Hepatocyte (in vitro differentiated cells): ENCODE results near the gene ANO3. TPM values are rescaled to one million over a fixed set of nuclear protein-coding genes. Genes with fewer than 3 reads are reported as not detected.

Experiments used
- DNase-seq: peaks from one replicate; pipeline ENCODE4 v3.0.0-alpha.2; 2016; ENCODE audit warnings: low spot score
- H2AFZ ChIP-seq: fragments of 200-600 bp; sonication (generic); 2 replicates; pipeline ENCODE4 v1.6.0; 2016; ENCODE audit warnings: antibody characterized with exemption, mild to moderate bottlenecking
- H3K27ac ChIP-seq: fragments of 200-600 bp; sonication (generic); 2 replicates; pipeline ENCODE4 v1.5.1; 2016; ENCODE audit warnings: mild to moderate bottlenecking
- H3K27me3 ChIP-seq: fragments of 200-600 bp; sonication (generic); 2 replicates; pipeline ENCODE4 v1.6.1; 2016
- H3K36me3 ChIP-seq: fragments of 200-600 bp; sonication (generic); replicated peaks from 2 replicates; pipeline ENCODE4 v1.5.1; 2016; ENCODE audit warnings: low read depth; ENCODE audit not compliant: insufficient read depth
- H3K4me1 ChIP-seq: fragments of 200-600 bp; sonication (generic); 2 replicates; pipeline ENCODE4 v1.5.1; 2016; ENCODE audit warnings: mild to moderate bottlenecking, moderate library complexity; ENCODE audit not compliant: insufficient read depth
- H3K4me2 ChIP-seq: fragments of 200-600 bp; sonication (generic); 2 replicates; pipeline ENCODE4 v1.6.0; 2016
- H3K4me3 ChIP-seq: fragments of 200-600 bp; sonication (generic); 2 replicates; pipeline ENCODE4 v1.5.1; 2016; ENCODE audit warnings: mild to moderate bottlenecking
- H3K79me2 ChIP-seq: fragments of 200-600 bp; sonication (generic); 2 replicates; pipeline ENCODE4 v1.6.0; 2017; ENCODE audit warnings: mild to moderate bottlenecking
- H3K9me2 ChIP-seq: fragments of 200-600 bp; sonication (generic); replicated peaks from 2 replicates; pipeline ENCODE4 v1.6.0; 2017; ENCODE audit warnings: mild to moderate bottlenecking; ENCODE audit not compliant: insufficient read depth
- H3K9me3 ChIP-seq: fragments of 200-600 bp; sonication (generic); 2 replicates; pipeline ENCODE4 v1.5.1; 2016; ENCODE audit warnings: low read depth, mild to moderate bottlenecking
- H4K20me1 ChIP-seq: fragments of 200-600 bp; sonication (generic); 2 replicates; pipeline ENCODE4 v1.6.0; 2016; ENCODE audit warnings: mild to moderate bottlenecking; ENCODE audit not compliant: insufficient read depth, poor library complexity, severe bottlenecking
- CTCF ChIP-seq: fragments of 200-600 bp; sonication (generic); IDR thresholded peaks from 2 replicates; pipeline ENCODE4 v1.5.1; 2016; ENCODE audit warnings: antibody characterized with exemption, mild to moderate bottlenecking; ENCODE audit not compliant: poor library complexity
- EZH2 ChIP-seq: fragments of 200-600 bp; sonication (generic); IDR thresholded peaks from 2 replicates; pipeline ENCODE4 v1.6.1; 2016; ENCODE audit warnings: antibody characterized with exemption, mild to moderate bottlenecking, borderline replicate concordance
- EZH2phosphoT487 ChIP-seq: fragments of 200-600 bp; sonication (generic); IDR thresholded peaks from one replicate; pipeline ENCODE4 v1.6.1; 2018; ENCODE audit warnings: antibody characterized with exemption, mild to moderate bottlenecking, low read depth, moderate library complexity; ENCODE audit not compliant: unreplicated experiment, severe bottlenecking
- WGBS: methylation state at CpG from one replicate; pipeline ENCODE4 v1.1.6; 2016; ENCODE audit warnings: low lambda C conversion rate; ENCODE audit errors: missing lambda C conversion rate; 5-methylcytosine and 5-hydroxymethylcytosine counted together
- polyA plus RNA-seq: library from polyadenylated mRNA; unstranded; fragments of >200 nt; fragmentation: Nextera tagmentation; extraction: Ambion mirVana; gene quantifications from 2 replicates; pipeline ENCODE4 v1.2.1, GENCODE V29; 2016
- total RNA-seq: library from RNA; depleted of rRNA; stranded (reverse); fragments of >200 nt; gene quantifications from 2 replicates; pipeline ENCODE4 v1.2.3, GENCODE V29; 2014

Gene ANO3
- total and polyA plus RNA-seq, 2 experiments from 2014 or later = 0.17 TPM; not detected in 1

- H2AFZ ChIP-seq = no peak overlapping the region
- DNase-seq = no peak
- H3K4me2 ChIP-seq = no peak overlapping the region
- 90% methylated on average over 2 of the region's 2 CpGs for WGBS
- no peaks in the 10 kb centered on the region for H3K79me2 ChIP-seq
- no peaks in the 10 kb centered on the region for H3K9me2 ChIP-seq
- H3K4me3 ChIP-seq = no peak overlapping the region
- no peak overlapping the region for H3K27ac ChIP-seq
- TF ChIP-seq EZH2phosphoT487 (no peak), EZH2 (no peak), CTCF (no peak)
- no peaks in the 10 kb centered on the region for H3K9me3 ChIP-seq
- no peaks in the 10 kb centered on the region for H3K4me1 ChIP-seq
- H3K27me3 ChIP-seq = no peaks in the 10 kb centered on the region
- H4K20me1 ChIP-seq = no peaks in the 10 kb centered on the region
- no peaks in the 10 kb centered on the region for H3K36me3 ChIP-seq
Observed at GRCh38 chr11:26599425-26599824, 267.5 kb downstream of the ANO3 start.

GRCh38 chr11:26599876-26600434 is 268.0 kb downstream of the ANO3 start:
- H2AFZ ChIP-seq = no peak overlapping the region
- no peak overlapping the region for H3K4me2 ChIP-seq
- TF ChIP-seq EZH2 = no peak
- no peak for TF ChIP-seq EZH2phosphoT487
- TF ChIP-seq CTCF = no peak
- DNase-seq = no peak
- H3K4me1 ChIP-seq = no peaks in the 10 kb centered on the region
- H3K36me3 ChIP-seq = no peaks in the 10 kb centered on the region
- H3K27ac ChIP-seq = no peak overlapping the region
- no peak overlapping the region for H3K4me3 ChIP-seq
- no peaks in the 10 kb centered on the region for H3K9me2 ChIP-seq
- WGBS = 78% methylated on average over 2 of the region's 4 CpGs
- H3K27me3 ChIP-seq = no peaks in the 10 kb centered on the region
- no peaks in the 10 kb centered on the region for H3K9me3 ChIP-seq
- H3K79me2 ChIP-seq = no peaks in the 10 kb centered on the region
- H4K20me1 ChIP-seq = no peaks in the 10 kb centered on the region

- Histone ChIP-seq H3K4me3 (no peak overlapping the region), H3K9me2 (no peaks in the 10 kb centered on the region), H3K27ac (no peak overlapping the region), H2AFZ (no peak overlapping the region), H3K36me3 (no peaks in the 10 kb centered on the region), H3K9me3 (no peaks in the 10 kb centered on the region), H4K20me1 (no peaks in the 10 kb centered on the region), H3K27me3 (no peaks in the 10 kb centered on the region), H3K4me2 (no peak overlapping the region), H3K79me2 (no peaks in the 10 kb centered on the region), H3K4me1 (no peaks in the 10 kb centered on the region)
- WGBS = 85% methylated on average over 7 of the region's 7 CpGs
- TF ChIP-seq EZH2 (no peak), EZH2phosphoT487 (no peak), CTCF (no peak)
- no peak for DNase-seq
Observed at GRCh38 chr11:26607725-26608506, 276.0 kb downstream of the ANO3 start.
